Mucosa of descending colon (tissue), 3 donors: ENCODE results near the gene NAA60. TPM values are rescaled to one million over a fixed set of nuclear protein-coding genes. Genes with fewer than 3 reads are reported as not detected.

ENCODE experiments used
- ATAC-seq: fragments of 200-7000 bp; cut with Tn5 transposase; one replicate; pipeline ENCODE4 v1.9.1; 2020; ENCODE audit warnings: mild to moderate bottlenecking, moderate library complexity
- DNase-seq, 3 donors: peaks; one replicate each; pipeline ENCODE4 v3.0.0-alpha.2; 2020
- H3K36me3 ChIP-seq: fragments of 200-600 bp; one replicate; pipeline ENCODE4 v1.8.0; 2021; ENCODE audit warnings: low read depth, mild to moderate bottlenecking
- H3K4me1 ChIP-seq: fragments of 200-600 bp; one replicate; pipeline ENCODE4 v1.8.0; 2021; ENCODE audit warnings: low read depth, mild to moderate bottlenecking
- H3K4me3 ChIP-seq: fragments of 200-600 bp; one replicate; pipeline ENCODE4 v1.8.0; 2021; ENCODE audit warnings: mild to moderate bottlenecking
- H3K9me3 ChIP-seq: fragments of 200-600 bp; one replicate; pipeline ENCODE4 v1.8.0; 2021; ENCODE audit warnings: mild to moderate bottlenecking
- CTCF ChIP-seq: fragments of 200-600 bp; IDR thresholded peaks from one replicate; pipeline ENCODE4 v1.8.0; 2022; ENCODE audit warnings: antibody characterized with exemption, mild to moderate bottlenecking
- intact Hi-C, 2 donors: fragments of 100-400 bp; cut with DNase I in 1 of 2; cut with micrococcal nuclease in 1 of 2; formaldehyde crosslinking; loops; one replicate each; pipeline versions ENCODE4 v1.11.0 to v1.11.1; 2022; cut with DNase I, micrococcal nuclease
- total RNA-seq, 3 donors: library from RNA; stranded (reverse); fragmentation: NEBNext Ultra II Directional in 2 of 3; extraction: Animal tissue kit (Norgen Biotek cat#: 25700) in 2 of 3; gene quantifications; one replicate each; pipeline versions ENCODE4 v1.2.1 to v1.2.4, GENCODE V29; 2021 to 2023
- donor health status: DM: no; HTN: no; CAD: no; lungs with moderate emphysema.
- donor health status: DM: no; HTN: no; CAD: no.
- donor health status: DM: no; HTN: yes; CAD: no.

The NAA60 gene
- total RNA-seq, 3 donors from 2014 or later, result 72.2 to 94.7 (median 83.3) TPM

DNA sequence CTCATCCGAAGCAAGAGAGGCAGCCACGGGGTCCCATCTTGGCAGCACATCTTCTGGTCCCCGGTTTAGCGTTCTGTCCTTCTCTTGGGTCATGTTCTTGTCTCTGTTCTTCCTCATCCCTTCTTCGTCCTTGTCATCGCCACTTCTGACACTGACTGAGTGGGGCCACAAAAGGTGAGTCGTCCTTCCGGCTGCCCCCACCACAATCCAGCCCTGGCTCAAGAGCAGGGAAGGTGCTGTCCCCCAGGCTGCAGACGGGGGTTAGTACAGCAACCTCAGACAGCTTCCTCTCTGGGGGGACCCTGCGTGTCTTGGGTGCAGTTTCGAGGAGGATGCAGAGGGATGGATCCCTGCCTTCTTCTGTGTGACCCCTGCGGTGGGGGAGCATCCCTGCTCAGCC, 21.8 kb downstream of the NAA60 start:
- no peak for DNase-seq
- Histone ChIP-seq H3K4me3 (no peak overlapping the region), H3K9me3 (no peaks in the 10 kb centered on the region), H3K4me1 (peaks cover 23% of the 10 kb centered on the region), H3K36me3 (no peaks in the 10 kb centered on the region)
- TF ChIP-seq CTCF, result no peak
- no peak for ATAC-seq
- intact Hi-C loops, result no loop called here

DNA sequence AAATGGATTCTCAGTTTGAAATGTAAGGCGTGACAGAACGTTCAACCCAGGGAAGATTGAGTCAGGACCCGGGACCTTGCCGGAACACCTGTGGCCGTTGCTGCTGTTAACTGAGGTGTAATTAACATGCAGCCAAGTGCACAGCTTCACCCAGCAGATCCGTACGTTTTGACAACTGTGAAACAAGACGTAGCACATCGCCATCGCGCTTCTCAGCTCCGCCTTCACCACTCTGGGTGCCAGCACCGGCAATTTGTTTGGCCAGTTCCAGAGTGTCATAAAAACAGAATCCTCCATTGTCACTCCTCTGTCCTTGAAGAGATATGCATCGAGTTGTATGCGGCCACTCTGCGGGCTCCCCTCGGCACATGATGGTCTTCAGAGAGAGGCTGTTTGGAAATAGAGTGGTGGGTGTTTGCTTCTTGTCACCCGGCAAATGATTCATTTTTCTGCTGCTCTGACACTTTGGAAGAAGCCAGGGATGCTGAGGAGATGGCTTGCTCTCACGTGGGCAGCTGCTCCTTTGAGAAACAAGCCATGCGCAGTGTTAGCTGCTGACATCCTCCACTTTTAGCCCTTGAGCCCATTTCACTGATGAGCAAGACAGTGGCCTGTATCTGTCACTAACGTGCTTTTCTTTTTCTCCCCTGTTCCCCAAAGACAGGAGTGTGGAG, 22.6 kb downstream of the NAA60 start:
- no peak for DNase-seq
- no peaks in the 10 kb centered on the region for H3K9me3 ChIP-seq
- H3K4me1 ChIP-seq, result peaks cover 16% of the 10 kb centered on the region
- H3K36me3 ChIP-seq, result no peaks in the 10 kb centered on the region
- no peak for TF ChIP-seq CTCF
- ATAC-seq, result no peak
- H3K4me3 ChIP-seq, result no peak overlapping the region
- intact Hi-C loops, result no loop called here

GRCh38 chr16:3467182-3467581, 23.7 kb downstream of the NAA60 start:
- intact Hi-C loops, result no loop called here
- Histone ChIP-seq H3K36me3 (no peaks in the 10 kb centered on the region), H3K4me3 (no peak overlapping the region), H3K4me1 (peaks cover 8% of the 10 kb centered on the region), H3K9me3 (no peaks in the 10 kb centered on the region)
- DNase-seq (no peak), ATAC-seq (no peak)
- no peak for TF ChIP-seq CTCF

GRCh38 chr16:3467921-3468320, 24.4 kb downstream of the NAA60 start:
- intact Hi-C loops, result no loop called here
- H3K4me1 ChIP-seq, result peaks cover 12% of the 10 kb centered on the region
- H3K36me3 ChIP-seq, result no peaks in the 10 kb centered on the region
- no peaks in the 10 kb centered on the region for H3K9me3 ChIP-seq
- no peak for DNase-seq
- H3K4me3 ChIP-seq, result no peak overlapping the region
- no peak for TF ChIP-seq CTCF
- peak; percentile 30 for ATAC-seq

DNA sequence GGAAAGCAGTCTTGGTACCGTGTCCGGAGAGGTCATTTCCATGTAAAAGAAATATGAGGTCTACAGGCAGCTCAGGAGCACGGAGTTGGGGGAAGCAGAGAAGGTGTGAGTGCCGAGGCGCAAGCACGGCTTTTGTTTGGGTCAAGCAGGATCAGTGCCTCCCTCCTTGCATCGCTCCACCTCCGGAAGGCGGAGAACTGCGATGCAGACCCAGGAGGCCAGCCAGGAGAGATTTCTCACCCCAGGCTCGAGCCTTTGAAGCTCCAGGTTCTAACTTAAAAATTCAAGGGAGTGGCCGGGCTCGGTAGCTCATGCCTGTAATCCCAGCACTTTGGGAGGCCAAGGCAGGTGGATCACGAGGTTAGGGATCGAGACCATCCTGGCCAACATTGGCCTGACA, 25.0 kb downstream of the NAA60 start:
- no peaks in the 10 kb centered on the region for H3K36me3 ChIP-seq
- peaks cover 12% of the 10 kb centered on the region for H3K4me1 ChIP-seq

More for the DNA sequence above, 25.0 kb downstream of the NAA60 start:
- intact Hi-C loops, result no loop called here
- H3K9me3 ChIP-seq, result no peaks in the 10 kb centered on the region
- ATAC-seq (no peak), DNase-seq (no peak)
- TF ChIP-seq CTCF, result no peak
- no peak overlapping the region for H3K4me3 ChIP-seq
